Aorta (tissue), 5 donors: ENCODE data around the gene GLRX. TPM values are rescaled to one million over a fixed set of nuclear protein-coding genes. Genes with fewer than 3 reads are reported as not detected.
"Not testable (repeated sequence)": the region's sequence is repeated elsewhere in the genome, so short reads cannot be mapped to it uniquely, and the experiment has no call there.

Experiments
- ATAC-seq: fragments of 200-7000 bp; cut with Tn5 transposase; one replicate; pipeline ENCODE4 v1.9.1; 2022; ENCODE audit warnings: moderate library complexity; ENCODE audit not compliant: low FRiP score
- DNase-seq, 2 donors: peaks; one replicate each; pipeline ENCODE4 v3.0.0-alpha.2; 2020
- H3K27ac ChIP-seq, 2 donors: one replicate each; pipeline ENCODE4 v1.5.1; 2013; ENCODE audit warnings: low read length in 2 of 2, mild to moderate bottlenecking in 2 of 2, moderate library complexity in 2 of 2, control low read depth in 1 of 2, inconsistent platforms in 1 of 2, low read depth in 1 of 2
- H3K27me3 ChIP-seq, 2 donors: one replicate each; pipeline ENCODE4 v1.6.1; 2013; ENCODE audit warnings: control low read depth in 1 of 2, low read length in 1 of 2, mild to moderate bottlenecking in 1 of 2, moderate library complexity in 1 of 2; ENCODE audit not compliant: insufficient read depth in 2 of 2, control insufficient read depth in 1 of 2
- H3K36me3 ChIP-seq, 2 donors: one replicate each; pipeline ENCODE4 v1.6.1; 2013; ENCODE audit warnings: control low read depth in 1 of 2, low read length in 1 of 2, mild to moderate bottlenecking in 1 of 2; ENCODE audit not compliant: insufficient read depth in 2 of 2, control insufficient read depth in 1 of 2
- H3K4me1 ChIP-seq, 2 donors: one replicate each; pipeline ENCODE4 v1.6.1; 2013; ENCODE audit warnings: low read length in 2 of 2, control low read depth in 1 of 2, mild to moderate bottlenecking in 1 of 2, moderate library complexity in 1 of 2; ENCODE audit not compliant: insufficient read depth in 2 of 2, control insufficient read depth in 1 of 2
- H3K4me3 ChIP-seq, 2 donors: one replicate each; pipeline ENCODE4 v1.5.1; 2013; ENCODE audit warnings: low read length in 2 of 2, control low read depth in 1 of 2, mild to moderate bottlenecking in 1 of 2
- H3K9me3 ChIP-seq: one replicate; pipeline ENCODE4 v1.6.1; 2013; ENCODE audit warnings: mild to moderate bottlenecking, low read length; ENCODE audit not compliant: control insufficient read depth
- WGBS, 2 donors: extraction: QIAGEN DNeasy Blood & Tissue Kit; methylation state at CpG; one replicate each; pipeline ENCODE4 v1.1.7; 2013; 5-methylcytosine and 5-hydroxymethylcytosine counted together
- intact Hi-C, 2 donors: fragments of 100-400 bp; cut with DNase I; formaldehyde crosslinking; loops; one replicate each; pipeline versions ENCODE4 v1.14.2 to v1.15.0; 2022
- polyA plus RNA-seq, 2 donors: library from polyadenylated mRNA; stranded (reverse); fragments of 200-250 nt; gene quantifications; one replicate each; pipeline ENCODE4 v1.2.3, GENCODE V29; 2013
- total RNA-seq, 2 donors: library from RNA; stranded (reverse); fragmentation: NEBNext Ultra II Directional; extraction: Animal tissue kit (Norgen Biotek cat#: 25700); gene quantifications; one replicate each; pipeline ENCODE4 v1.2.1, GENCODE V29; 2021
- donor health status: healthy with polysubstance abuse.
- donor health status: Bipolar disorder and iron deficiency.
- donor health status: DM: no; HTN: no; CAD: no.
- donor health status: DM: no; HTN: no; CAD: no.
- donor health status: DM: yes; HTN: yes; CAD: no.

The GLRX gene
- total and polyA plus RNA-seq, 4 donors = 38.5 to 161 (median 56.6) TPM

GRCh38 chr5:95858023-95858461, 35.5 kb upstream of the GLRX start:
- intact Hi-C loops = loop anchor here (1.0 to 5.0 kb wide), 4 partner anchors 103 to 744 kb away; partner anchors contain the start of gene ELL2 (in 1 of the 2)
- peak; percentile 61 for ATAC-seq
- no peak overlapping the region for H3K4me3 ChIP-seq
- peak in 1 of 2 donors; percentile 78 for DNase-seq
- no peaks in the 10 kb centered on the region for H3K27me3 ChIP-seq
- H3K4me1 ChIP-seq = peaks cover 0 to 7% of the 10 kb centered on the region in 2 donors
- peak overlapping the region; percentile 73 to 100 for H3K27ac ChIP-seq
- no peaks in the 10 kb centered on the region for H3K9me3 ChIP-seq
- no peaks in the 10 kb centered on the region for H3K36me3 ChIP-seq
- WGBS, 2 donors = 6 to 9% methylated on average over 8 of the region's 8 CpGs

GRCh38 chr5:95857185-95857945, 34.8 kb upstream of the GLRX start:
- intact Hi-C loops = loop anchor here (5.0 kb wide), 1 partner anchor 745 kb away; no protein-coding TSS in a partner anchor
- Histone ChIP-seq H3K4me3 (no peak overlapping the region), H3K9me3 (no peaks in the 10 kb centered on the region), H3K27ac (peak overlapping the region; percentile 73 to 100), H3K36me3 (no peaks in the 10 kb centered on the region), H3K4me1 (peaks cover 0 to 7% of the 10 kb centered on the region in 2 donors), H3K27me3 (no peaks in the 10 kb centered on the region)
- WGBS, 2 donors = 52 to 80% methylated on average over 12 of the region's 12 CpGs
- DNase-seq = peak; percentile 71 to 81
- peak; percentile 69 for ATAC-seq

- Histone ChIP-seq H3K4me3 (no peak overlapping the region), H3K27me3 (no peaks in the 10 kb centered on the region), H3K4me1 (peaks cover 0 to 6% of the 10 kb centered on the region in 2 donors), H3K9me3 (no peaks in the 10 kb centered on the region), H3K36me3 (no peaks in the 10 kb centered on the region), H3K27ac (peak overlapping the region in 1 of 2 donors; percentile 47)
- intact Hi-C loops = loop anchor here (5.0 kb wide), 1 partner anchor 746 kb away; no protein-coding TSS in a partner anchor
- ATAC-seq (no peak), DNase-seq (no peak)
- 93% methylated on average over 7 of the region's 7 CpGs for WGBS, 2 donors
Observed at GRCh38 chr5:95856501-95856981, 34.0 kb upstream of the GLRX start.

GRCh38 chr5:95853490-95853889, 31.0 kb upstream of the GLRX start:
- no peak for ATAC-seq
- H3K9me3 ChIP-seq = no peaks in the 10 kb centered on the region
- no peak overlapping the region for H3K27ac ChIP-seq
- WGBS, 2 donors = 91 to 94% methylated on average over 3 of the region's 3 CpGs
- H3K27me3 ChIP-seq = no peaks in the 10 kb centered on the region
- peaks cover 0 to 6% of the 10 kb centered on the region in 2 donors for H3K4me1 ChIP-seq
- no peak overlapping the region for H3K4me3 ChIP-seq
- intact Hi-C loops = no loop called here
- no peak for DNase-seq
- H3K36me3 ChIP-seq = no peaks in the 10 kb centered on the region

GRCh38 chr5:95852567-95852966, 30.0 kb upstream of the GLRX start:
- no peak overlapping the region for H3K27ac ChIP-seq

GRCh38 chr5:95851141-95851540, 28.6 kb upstream of the GLRX start:
- intact Hi-C loops, H3K4me1 ChIP-seq, H3K36me3 ChIP-seq, ATAC-seq, H3K27me3 ChIP-seq, H3K27ac ChIP-seq, DNase-seq, H3K4me3 ChIP-seq, H3K9me3 ChIP-seq: not testable (repeated sequence)
- WGBS, 2 donors = 98% methylated on average over 30 to 34 of the region's 34 CpGs

More at GRCh38 chr5:95852567-95852966, 30.0 kb upstream of the GLRX start:
- ATAC-seq (no peak), DNase-seq (no peak)
- H3K27me3 ChIP-seq = no peaks in the 10 kb centered on the region
- intact Hi-C loops = no loop called here
- no peaks in the 10 kb centered on the region for H3K4me1 ChIP-seq
- no peak overlapping the region for H3K4me3 ChIP-seq
- no peaks in the 10 kb centered on the region for H3K9me3 ChIP-seq
- WGBS, 2 donors = 93 to 98% methylated on average over 5 of the region's 5 CpGs
- no peaks in the 10 kb centered on the region for H3K36me3 ChIP-seq

GRCh38 chr5:95850391-95850894, 27.9 kb upstream of the GLRX start:
- ATAC-seq (no peak), DNase-seq (no peak)
- no peaks in the 10 kb centered on the region for H3K9me3 ChIP-seq
- H3K4me1 ChIP-seq = no peaks in the 10 kb centered on the region
- 84 to 85% methylated on average over 5 of the region's 5 CpGs for WGBS, 2 donors
- no peaks in the 10 kb centered on the region for H3K36me3 ChIP-seq
- H3K27ac ChIP-seq = no peak overlapping the region
- no peak overlapping the region for H3K4me3 ChIP-seq
- intact Hi-C loops = no loop called here
- H3K27me3 ChIP-seq = no peaks in the 10 kb centered on the region

GRCh38 chr5:95848701-95849100, 26.2 kb upstream of the GLRX start:
- no peak for ATAC-seq
- no peak for DNase-seq
- no peaks in the 10 kb centered on the region for H3K9me3 ChIP-seq
- no peaks in the 10 kb centered on the region for H3K27me3 ChIP-seq
- intact Hi-C loops = loop anchor here (5.0 kb wide), 4 partner anchors 116 to 201 kb away; partner anchors contain the start of genes RFESD (in 1 of the 2) and RHOBTB3 (in 1 of the 2)
- WGBS, 2 donors = 78 to 92% methylated on average over 3 of the region's 3 CpGs
- H3K36me3 ChIP-seq = no peaks in the 10 kb centered on the region
- no peak overlapping the region for H3K4me3 ChIP-seq
- H3K27ac ChIP-seq = no peak overlapping the region
- H3K4me1 ChIP-seq = no peaks in the 10 kb centered on the region
